ENCODE data around the gene KRCC1. TPM values are rescaled to one million over a fixed set of nuclear protein-coding genes. Genes with fewer than 3 reads are reported as not detected.
"Not testable (repeated sequence)": the region's sequence is repeated elsewhere in the genome, so short reads cannot be mapped to it uniquely, and the experiment has no call there.

KRCC1 gene
- total RNA-seq, 2 experiments from 2014 or later, result 10.7 to 11.9 TPM

DNA sequence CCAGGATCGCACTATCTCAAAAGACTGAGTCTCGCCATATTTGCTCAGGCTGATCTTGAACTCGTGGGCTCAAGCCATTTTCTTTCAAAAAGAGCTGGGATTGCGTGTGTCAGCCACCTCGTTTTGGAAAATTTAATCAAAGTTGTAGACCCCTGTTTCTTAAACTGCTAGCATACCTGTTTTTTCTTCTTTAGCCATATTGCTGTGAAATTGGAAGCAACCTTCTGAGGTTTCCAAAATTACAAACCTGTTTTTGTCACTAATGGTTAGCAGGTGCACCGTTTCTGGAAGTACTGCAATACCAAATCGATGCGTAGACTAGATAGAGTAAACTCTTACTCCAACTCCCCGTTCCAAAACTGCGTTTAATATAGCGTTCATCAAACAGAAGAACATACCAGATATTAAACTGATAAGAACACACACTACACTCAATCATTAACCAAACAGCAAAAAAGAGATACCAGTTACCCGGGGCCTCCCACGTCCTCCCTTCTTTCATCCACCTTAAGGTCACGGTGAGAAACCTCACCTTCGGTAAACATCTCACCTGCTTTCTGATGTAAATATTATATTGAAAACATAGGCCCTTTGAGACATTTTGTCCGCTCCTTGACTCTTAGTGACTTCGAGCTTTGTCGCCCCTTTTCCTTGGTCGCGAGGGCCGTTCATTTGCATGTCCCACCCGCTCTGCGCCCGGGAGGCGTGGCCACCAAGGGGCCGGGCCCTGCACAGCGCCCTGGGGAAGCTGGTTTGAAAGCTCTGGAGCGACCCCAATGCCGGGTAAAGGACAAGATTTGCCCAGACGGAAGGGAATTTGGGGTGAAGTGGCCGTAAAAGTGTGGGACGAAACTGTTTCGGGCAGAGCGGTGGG, 39.3 kb downstream of the KRCC1 start, which contains the start of gene RNU2-63P:
Gene RNU2-63P, minus strand, starts transcription at position 462 of the 874 bp plus-strand sequence.
- CTCF ChIA-PET, result interaction anchor here (1.0 kb wide), 1 partner anchor 13 kb away, joined by 3 read pairs; no protein-coding TSS in a partner anchor

GRCh38 chr2:88011011-88011410, 44.6 kb downstream of the KRCC1 start:
- POLR2A ChIA-PET, result no interaction called here
- CTCF ChIA-PET, result interaction anchor here (0.8 kb wide), 1 partner anchor 9 kb away, joined by 3 read pairs; no protein-coding TSS in a partner anchor

More for the DNA sequence above, 39.3 kb downstream of the KRCC1 start, which contains the start of gene RNU2-63P:
- POLR2A ChIA-PET, result interaction anchor here (1.1 to 1.2 kb wide), 3 partner anchors 39 to 1575 kb away, joined by 3 to 7 read pairs (median 3); partner anchors contain the start of gene KDM3A

DNA sequence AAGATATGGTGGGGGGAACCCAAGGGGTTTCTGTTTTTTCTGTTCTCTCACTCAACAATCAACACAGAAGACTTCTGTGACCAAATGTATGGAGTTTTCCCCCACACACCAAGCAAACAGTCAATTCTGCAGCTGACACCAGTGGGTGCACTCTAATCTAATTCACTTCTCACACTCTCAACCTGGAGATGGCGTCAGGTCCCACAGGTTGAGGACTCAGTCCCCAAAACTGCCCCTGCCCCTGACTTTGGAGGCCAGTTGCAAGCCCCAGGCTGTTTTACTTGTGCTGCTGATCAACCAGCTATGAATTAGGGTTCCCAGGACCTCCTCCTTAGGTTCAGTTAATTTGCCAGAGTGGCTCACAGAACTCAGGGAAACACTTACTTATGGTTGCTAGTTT, 45.4 kb downstream of the KRCC1 start:
- ChIA-PET CTCF (no interaction called here), POLR2A (no interaction called here)

GRCh38 chr2:88006912-88007439, 48.6 kb downstream of the KRCC1 start:
- POLR2A ChIA-PET, result no interaction called here
- CTCF ChIA-PET, result no interaction called here

- ChIA-PET CTCF (interaction anchor here (0.8 kb wide), 1 partner anchor 54 kb away, joined by 3 read pairs; no protein-coding TSS in a partner anchor), POLR2A (no interaction called here)
These were observed 49.8 kb downstream of the KRCC1 start for GRCh38 chr2:88005776-88006175.

- POLR2A ChIA-PET, result no interaction called here
- CTCF ChIA-PET, result interaction anchor here (1.4 kb wide), 1 partner anchor 12 kb away, joined by 3 read pairs; no protein-coding TSS in a partner anchor
These were observed 52.4 kb downstream of the KRCC1 start for GRCh38 chr2:88003074-88003755.

- ChIA-PET POLR2A (no interaction called here), CTCF (interaction anchor here (0.9 to 1.0 kb wide), 4 partner anchors 9 to 158 kb away, joined by 3 to 7 read pairs (median 4); no protein-coding TSS in a partner anchor)
These were observed 53.2 kb downstream of the KRCC1 start for GRCh38 chr2:88002359-88002707.

DNA sequence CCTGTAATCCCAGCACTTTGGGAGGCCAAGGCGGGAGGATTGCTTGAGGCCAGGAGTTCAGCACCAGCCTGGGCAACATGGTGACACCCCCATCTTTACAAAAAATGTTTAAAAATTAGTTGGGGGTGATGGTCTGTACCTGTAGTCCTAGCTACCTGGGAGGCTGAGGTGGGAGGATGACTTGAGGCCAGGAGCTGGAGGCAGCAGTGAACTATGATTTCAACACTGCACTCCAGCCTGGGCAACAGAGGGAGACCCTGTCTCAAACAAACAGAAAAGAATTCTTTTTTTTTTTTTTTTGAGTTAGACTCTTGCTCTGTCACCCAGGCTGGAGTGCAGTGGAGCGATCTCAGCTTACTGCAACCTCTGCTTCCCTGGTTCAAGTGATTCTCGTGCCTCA, 55.1 kb downstream of the KRCC1 start:
- CTCF ChIA-PET, POLR2A ChIA-PET: not testable (repeated sequence)

DNA sequence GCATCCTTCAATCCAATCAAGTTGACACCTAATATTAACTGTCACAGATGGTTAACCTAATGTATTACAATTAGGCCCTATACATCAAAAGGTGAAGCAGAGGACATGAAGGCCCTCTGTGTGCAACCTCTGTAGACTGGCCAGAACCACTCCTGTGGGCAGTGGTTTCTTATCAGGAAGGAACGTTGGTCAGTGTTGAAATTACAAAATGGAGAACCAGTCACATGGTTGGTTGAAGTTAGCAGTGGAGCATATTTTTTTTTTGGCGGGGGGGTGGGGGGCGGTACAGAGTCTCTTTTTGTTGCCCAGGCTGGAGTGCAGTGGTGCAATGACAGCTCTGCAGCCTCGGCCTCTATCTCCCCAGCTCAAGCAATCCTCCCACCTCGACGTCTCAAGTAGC, 59.0 kb downstream of the KRCC1 start:
- POLR2A ChIA-PET, result no interaction called here
- CTCF ChIA-PET, result no interaction called here

GRCh38 chr2:87995756-87996155, 59.8 kb downstream of the KRCC1 start:
- CTCF ChIA-PET, result no interaction called here
- POLR2A ChIA-PET, result no interaction called here

DNA sequence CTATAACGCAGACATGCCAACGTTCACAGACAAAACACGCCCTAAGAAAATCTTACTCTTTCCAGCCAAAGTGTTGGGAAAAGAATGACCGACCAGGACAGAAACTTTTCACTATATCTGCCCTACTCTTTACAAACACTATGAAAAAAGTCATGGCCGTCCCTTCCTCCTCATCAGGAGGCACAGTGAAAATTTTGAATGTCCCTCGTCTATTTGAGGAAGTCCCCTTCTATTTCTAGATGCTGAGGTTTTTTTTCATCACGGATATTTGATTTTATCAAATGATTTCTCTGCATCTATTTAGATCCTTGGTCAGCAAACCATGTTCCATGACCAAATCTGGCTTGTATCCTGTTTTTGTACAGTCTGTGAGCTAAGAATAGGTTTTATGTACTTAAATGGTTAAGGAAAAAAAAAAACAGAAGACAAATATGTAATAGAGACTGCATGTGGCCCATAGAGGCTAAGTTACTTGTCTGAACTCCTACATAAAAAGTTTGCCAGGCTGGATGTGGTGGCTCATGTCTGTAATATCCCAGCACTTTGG, 61.2 kb downstream of the KRCC1 start:
- CTCF ChIA-PET, POLR2A ChIA-PET: not testable (repeated sequence)

DNA sequence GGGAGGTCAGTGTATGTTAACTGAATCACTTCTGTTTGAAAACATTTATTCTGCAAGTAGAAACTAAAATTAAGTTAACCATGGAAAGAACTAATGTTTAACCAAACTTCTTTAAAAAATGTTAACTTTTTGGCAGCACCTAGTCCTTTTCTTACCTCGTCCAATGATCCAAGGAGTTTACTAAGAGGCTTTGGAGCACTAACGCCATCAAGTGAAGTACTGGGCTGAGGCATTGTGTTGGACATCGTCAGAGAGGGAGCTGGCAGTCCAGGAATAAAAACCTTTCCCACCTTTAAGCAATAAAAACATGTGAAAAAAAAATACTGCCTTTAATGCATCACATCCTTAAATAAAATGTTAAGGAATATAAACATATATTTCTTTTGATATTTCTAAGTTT, 63.0 kb downstream of the KRCC1 start:
- CTCF ChIA-PET, POLR2A ChIA-PET: not testable (repeated sequence)

- POLR2A ChIA-PET, result not testable (repeated sequence)
These were observed 68.1 kb downstream of the KRCC1 start for GRCh38 chr2:87987473-87987872.

DNA sequence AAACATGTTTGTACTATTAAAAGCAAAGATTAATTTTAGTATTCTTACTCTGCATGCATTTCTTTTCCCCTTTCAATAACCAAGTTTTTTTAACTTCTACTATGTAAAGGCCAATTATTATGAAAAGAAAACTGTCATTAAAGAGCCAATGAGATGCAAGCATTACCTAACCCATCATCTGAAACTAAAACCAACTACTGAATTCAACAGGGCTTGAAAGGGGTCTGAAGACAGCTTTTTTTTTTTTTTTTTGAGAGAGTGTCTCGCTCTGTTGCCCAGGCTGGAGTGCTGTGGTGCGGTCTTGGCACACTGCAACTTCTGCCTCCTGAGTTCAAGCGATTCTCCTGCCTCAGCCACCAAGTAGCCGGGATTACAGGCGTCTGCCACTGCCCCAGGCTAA, 69.7 kb downstream of the KRCC1 start:
- CTCF ChIA-PET, POLR2A ChIA-PET: not testable (repeated sequence)

More at GRCh38 chr2:87987473-87987872, 68.1 kb downstream of the KRCC1 start:
- CTCF ChIA-PET, result not testable (repeated sequence)

DNA sequence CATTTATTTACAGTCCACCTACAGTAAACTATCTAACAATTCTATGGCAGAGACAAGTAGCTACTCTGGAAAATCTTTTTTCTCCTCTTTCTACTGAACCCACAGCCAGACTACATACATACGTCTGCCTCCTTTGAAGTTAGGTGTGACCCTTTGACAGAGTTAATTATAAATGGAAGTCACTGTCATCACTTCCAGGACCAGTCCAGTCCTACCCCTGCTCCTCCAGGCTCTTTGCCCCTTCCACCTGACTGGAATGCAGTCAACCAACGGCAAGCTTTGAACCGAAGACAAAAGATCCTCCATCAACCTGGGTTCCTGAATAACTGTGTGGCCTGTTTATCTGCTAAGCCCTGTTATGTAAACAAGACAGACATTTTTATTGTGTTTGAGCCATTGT, 74.4 kb downstream of the KRCC1 start:
- CTCF ChIA-PET, POLR2A ChIA-PET: not testable (repeated sequence)

Other genes starting within 250 kb of the KRCC1 start
- 1 to 10 TPM; 1.6 to 2.7 TPM for gene RGPD2, start 230.0 kb downstream of the KRCC1 start, total RNA-seq
- 10 to 100 TPM; 21.4 to 29.3 TPM for gene RNU2-63P, start 39.2 kb downstream of the KRCC1 start, total RNA-seq
- not detected for gene SMYD1, start 12.0 kb upstream of the KRCC1 start, total RNA-seq
- gene FABP1, start 72.3 kb upstream of the KRCC1 start, total RNA-seq, result not detected
- 1 to 10 TPM; 1.4 to 1.5 TPM for gene THNSL2, start 114.6 kb upstream of the KRCC1 start, total RNA-seq